ENCODE results near the gene ATRIP.
"Not testable (repeated sequence)": the region's sequence is repeated elsewhere in the genome, so short reads cannot be mapped to it uniquely, and the experiment has no call there.

The ATRIP gene

DNA sequence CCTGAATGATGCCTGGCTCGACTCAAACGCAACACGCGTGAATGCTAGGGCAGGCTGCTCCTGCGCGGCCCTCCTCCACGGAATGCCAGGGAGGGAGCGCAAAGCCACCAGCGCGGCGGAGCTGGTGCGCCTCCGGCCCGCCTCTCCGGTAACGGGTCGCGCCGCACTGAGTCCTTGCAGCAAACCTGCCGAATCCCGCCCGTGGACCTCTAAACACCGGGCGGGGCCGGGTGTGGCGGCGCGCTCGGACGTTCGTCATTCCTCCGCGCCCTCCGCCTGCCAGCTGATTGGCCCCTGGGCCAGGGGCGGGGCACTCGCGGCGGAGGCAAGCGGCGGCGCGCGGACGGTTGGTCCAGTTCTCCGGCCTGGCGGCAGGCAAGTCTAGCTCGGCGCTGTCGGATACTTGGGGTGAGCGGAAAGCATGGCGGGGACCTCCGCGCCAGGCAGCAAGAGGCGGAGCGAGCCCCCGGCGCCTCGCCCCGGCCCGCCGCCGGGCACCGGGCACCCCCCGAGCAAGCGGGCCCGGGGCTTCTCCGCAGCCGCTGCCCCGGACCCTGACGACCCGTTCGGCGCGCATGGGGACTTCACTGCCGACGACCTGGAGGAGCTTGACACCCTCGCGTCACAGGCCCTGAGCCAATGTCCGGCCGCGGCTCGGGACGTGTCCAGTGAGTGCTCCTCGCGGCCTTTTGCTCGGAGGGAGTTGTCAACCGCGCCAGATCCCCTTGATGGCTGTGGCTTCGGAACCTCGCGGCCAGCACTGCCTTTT, at the start of gene ATRIP:
Gene ATRIP (plus strand): TSS at position 313 of the 769 bp plus-strand sequence. CDS start 109 bp downstream, at position 422.
- TF ChIP-seq, protein P1, sequence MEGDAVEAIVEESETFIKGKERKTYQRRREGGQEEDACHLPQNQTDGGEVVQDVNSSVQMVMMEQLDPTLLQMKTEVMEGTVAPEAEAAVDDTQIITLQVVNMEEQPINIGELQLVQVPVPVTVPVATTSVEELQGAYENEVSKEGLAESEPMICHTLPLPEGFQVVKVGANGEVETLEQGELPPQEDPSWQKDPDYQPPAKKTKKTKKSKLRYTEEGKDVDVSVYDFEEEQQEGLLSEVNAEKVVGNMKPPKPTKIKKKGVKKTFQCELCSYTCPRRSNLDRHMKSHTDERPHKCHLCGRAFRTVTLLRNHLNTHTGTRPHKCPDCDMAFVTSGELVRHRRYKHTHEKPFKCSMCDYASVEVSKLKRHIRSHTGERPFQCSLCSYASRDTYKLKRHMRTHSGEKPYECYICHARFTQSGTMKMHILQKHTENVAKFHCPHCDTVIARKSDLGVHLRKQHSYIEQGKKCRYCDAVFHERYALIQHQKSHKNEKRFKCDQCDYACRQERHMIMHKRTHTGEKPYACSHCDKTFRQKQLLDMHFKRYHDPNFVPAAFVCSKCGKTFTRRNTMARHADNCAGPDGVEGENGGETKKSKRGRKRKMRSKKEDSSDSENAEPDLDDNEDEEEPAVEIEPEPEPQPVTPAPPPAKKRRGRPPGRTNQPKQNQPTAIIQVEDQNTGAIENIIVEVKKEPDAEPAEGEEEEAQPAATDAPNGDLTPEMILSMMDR (IDR thresholded peaks at IDR 0.05; ENCODE audit: low read depth, low read length), result no peak
- DNase-seq (ENCODE audit: extremely low read depth, low read depth), result no peak

DNA sequence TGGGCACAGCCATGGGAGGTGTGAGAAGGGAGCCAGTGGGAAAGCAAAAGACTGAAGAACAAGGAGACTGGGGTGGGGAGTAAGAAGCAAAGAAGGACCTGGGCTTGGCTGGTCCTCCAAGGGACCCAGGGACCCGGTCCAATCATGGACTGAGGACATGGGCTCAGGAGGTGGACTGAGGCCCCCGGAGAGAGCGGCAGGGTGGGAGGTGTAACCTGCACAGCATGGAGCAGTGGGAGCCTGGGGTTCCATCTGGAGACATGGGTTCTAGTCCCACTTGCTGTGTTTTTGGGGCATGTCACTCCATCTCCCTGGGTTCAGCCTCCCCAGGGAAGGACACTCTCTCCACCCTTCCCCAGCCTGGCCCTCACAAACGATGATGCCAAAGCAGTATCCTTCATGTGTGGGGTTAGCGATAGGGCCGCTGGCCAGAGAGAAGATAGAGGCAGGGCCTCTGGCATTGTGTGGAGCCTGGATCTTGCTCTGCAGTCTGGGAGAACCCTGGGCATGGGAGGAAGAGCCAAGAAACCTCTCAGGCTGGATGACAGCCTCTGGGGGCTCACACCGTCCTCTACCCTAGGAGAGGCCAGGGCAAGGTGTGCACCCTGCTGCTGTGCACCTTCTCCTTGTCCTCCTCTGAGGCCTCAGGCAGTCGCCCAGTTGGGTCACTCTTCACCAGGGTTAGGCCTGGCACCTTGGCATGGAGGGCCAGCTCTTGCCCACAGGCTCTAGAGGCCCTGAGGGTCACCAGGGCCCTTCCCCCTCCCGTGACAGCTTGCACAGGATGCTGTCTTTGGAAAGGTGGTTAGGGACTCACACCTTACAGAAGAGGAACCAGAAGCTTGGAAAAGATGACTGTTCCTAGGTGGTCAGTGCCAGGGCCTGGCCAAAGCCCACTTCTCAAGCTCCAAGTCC, 48.5 kb upstream of the ATRIP start:
- TF ChIP-seq, protein P1 (IDR thresholded peaks at IDR 0.05; ENCODE audit: low read depth, low read length), result no peak
- no peak for DNase-seq (ENCODE audit: extremely low read depth, low read depth)

DNA sequence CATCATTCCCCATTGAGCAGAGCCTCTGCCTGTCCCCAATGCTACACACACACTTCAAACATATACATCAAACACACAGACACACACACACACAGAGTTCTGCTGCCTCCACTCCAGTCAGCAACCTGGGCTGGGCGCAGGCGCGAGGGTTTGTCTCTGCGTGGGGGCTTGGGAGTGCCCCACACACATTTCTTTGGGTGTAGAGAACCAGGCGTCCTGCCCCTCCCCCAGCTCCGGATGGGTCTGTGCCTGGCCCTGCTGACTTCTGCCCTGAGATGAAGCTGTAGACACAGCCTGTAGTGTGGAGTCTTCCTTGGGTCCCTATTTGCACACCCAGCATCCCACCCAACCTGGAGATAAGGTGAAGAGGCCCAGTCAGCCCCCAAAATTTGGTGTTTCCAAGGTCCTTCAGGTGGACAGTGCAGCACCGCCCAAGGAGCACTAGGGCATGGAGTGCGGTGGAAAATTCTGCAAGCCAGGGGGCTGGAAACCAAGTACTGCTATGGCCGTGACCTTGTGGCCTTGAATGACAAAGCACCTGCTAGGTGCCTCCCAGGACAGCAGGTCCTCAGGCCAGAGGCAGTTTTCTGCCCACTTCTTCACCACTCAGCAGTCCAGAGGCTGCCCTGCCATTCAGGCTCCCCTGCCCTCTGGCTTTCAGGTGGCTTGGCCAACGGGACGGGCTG, 47.7 kb upstream of the ATRIP start:
- DNase-seq (ENCODE audit: extremely low read depth, low read depth), result no peak
- TF ChIP-seq, protein P1 (IDR thresholded peaks at IDR 0.05; ENCODE audit: low read depth, low read length), result no peak

DNA sequence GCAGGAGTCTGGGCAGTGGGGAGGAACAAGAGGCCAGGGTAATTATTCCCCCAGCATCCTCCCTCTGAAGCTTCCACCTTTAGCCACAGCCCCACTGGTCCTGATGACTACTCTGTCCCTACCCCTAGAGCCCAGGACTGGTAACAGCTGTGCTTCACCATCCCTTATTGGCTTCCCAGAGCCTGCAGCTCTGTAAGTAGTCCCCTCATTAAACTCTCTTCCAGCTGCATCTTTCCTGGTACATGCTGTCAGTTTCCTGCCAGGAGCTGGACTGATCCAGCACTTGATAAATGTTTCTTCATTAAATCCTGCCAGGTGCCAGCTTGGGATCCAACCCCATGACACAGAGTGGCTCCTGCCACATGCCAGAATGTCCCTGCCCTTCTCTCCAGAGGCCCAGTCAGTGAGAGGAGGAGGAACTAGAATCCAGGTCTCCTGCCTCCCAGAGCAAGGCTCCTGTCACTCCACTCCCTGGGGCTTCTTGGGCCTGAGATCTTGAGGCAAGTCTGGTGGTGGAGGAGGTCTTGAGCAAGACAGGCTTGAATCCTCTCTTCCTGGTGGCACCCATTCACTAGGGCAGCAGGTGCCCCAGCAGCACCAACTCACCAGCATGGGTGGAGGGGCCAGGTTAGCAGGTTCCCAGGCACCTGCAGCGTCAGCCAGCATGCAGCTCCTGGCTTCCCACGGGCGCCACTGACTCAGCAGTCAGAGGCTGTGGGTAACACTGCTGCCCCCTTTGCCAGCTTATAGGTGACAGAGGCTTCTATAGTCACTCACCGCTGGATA, 47.0 kb upstream of the ATRIP start:
- DNase-seq (ENCODE audit: extremely low read depth, low read depth), result no peak
- TF ChIP-seq, protein P1 (IDR thresholded peaks at IDR 0.05; ENCODE audit: low read depth, low read length), result no peak

DNA sequence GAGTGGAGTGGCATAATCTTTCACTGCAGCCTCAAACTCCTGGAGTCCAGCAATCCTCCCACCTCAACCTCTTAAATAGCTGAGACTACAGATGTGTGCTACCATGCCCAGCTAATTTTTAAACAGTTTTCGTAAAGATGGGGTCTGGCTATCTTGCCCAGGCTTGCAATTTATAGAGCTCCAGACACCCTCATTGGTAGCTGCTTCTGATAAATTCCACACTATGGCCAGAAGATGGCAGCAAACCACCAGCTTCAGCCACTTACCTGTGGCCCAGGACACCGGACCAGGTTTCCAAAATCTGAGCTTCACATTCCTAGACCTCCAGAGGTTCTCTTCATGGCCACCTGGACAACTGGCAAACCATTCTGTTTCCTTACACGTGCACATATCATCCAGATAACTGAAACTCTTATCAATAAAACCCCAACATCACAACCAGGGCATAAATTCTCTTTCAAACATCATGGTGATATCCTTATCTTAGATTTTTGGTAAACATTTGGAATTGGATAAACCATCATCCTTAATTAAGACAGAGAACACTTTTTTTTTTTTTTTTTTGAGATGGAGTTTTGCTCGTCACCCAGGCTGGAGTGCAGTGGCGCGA, 45.6 kb upstream of the ATRIP start:
- peak; percentile 16 for DNase-seq (ENCODE audit: extremely low read depth, low read depth)
- TF ChIP-seq, protein P1 (IDR thresholded peaks at IDR 0.05; ENCODE audit: low read depth, low read length), result peak; percentile 69

DNA sequence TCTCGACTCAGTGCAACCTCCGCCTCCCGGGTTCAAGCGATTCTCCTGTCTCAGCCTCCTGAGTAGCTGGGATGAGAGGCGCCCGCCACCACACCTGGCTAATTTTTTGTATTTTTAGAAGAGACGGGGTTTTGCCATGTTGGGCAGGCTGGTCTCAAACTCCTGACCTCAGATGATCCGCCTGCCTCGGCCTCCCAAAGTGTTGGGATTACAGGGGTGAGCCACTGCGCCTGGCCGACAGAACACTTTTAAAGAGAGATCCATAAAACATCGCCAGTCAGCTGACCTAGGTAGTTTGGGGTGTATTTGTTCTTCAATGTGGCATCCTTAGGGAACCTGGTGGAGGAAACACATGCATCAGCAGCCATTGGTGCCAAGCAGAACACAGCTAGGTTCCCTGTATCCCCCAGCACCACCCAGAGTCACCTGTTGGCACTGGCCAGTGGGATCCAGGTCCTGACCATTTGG, 45.1 kb upstream of the ATRIP start:
- DNase-seq (ENCODE audit: extremely low read depth, low read depth), result not testable (repeated sequence)
